ENCODE measurements around the gene HOXB7.
A peak's percentile ranks its signal among the peaks of the same experiment; 100 is the strongest.

HOXB7 gene

GRCh38 chr17:48610282-48611211 lies at the start of gene HOXB7:
TSS of gene HOXB7 (minus strand) at chr17:48611017. CDS start at chr17:48610918, 99 bp downstream.
- DNase-seq (ENCODE audit: low spot score) = no peak

- no peak for DNase-seq (ENCODE audit: low spot score)
Measured at GRCh38 chr17:48655913-48656312, 45.1 kb upstream of the HOXB7 start.

DNA sequence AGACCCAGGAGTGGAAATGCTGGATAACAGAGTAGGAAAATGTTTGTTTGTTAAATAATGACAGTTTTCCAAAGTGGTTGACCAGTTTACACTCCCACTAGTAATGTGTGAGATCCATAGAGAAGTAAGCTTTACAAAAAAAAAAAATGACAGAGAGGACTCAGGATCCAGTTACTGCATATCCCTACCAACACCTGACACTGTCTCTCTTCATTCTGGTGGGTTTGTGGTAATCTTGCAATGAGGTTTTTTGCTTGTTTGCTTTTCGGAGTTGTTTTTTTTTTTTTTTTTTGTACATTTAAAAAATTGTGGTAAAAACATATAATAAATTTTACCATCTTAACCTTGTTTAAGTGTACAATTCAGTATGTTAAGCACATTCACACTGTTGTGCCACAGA lies 38.9 kb upstream of the HOXB7 start:
- no peak for DNase-seq (ENCODE audit: low spot score)

DNA sequence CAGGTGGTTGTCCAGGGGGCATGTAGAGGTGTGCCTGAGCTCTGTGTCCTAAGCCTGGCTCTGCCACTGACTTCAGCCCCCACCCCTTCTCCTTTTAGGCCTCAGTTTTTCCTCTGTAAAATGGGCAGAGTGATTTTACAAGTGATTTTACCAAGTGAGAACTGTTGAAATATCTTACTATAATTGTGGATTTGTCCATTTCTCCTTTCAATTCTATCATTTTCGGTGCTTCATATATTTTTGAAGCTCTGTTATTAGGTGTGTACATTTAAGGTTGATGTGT lies 37.1 kb upstream of the HOXB7 start:
- DNase-seq (ENCODE audit: low spot score) = no peak

- no peak for DNase-seq (ENCODE audit: low spot score)
Measured at GRCh38 chr17:48647103-48647962, 36.5 kb upstream of the HOXB7 start.

GRCh38 chr17:48646183-48647102 lies 35.6 kb upstream of the HOXB7 start:
- DNase-seq (ENCODE audit: low spot score) = no peak

DNA sequence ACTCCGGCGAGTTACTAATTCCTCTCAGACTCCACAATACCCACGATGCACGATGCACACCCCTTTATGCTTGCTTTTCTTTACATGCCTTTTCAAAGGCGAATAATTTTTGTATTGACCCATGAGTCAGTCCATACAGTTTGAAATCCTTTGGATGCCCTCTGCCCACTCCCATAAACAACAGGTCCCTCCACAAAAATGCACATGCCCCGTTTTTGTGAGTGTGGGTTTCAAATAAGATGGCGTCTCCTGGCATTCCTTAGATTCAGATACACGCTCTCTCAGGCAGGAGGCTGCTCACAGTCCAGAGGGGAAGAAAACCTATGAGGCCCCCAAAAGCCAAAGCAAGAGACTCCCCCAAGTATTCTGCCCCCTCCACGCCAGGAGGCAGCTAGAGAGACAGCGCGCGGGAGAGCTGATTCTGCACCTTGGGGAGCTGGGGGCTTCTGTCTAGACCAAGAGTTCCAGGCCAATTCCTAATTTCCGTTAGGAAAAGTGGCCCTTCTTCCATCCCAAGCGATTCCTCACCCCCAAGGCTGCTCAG lies 34.9 kb upstream of the HOXB7 start:
- no peak for DNase-seq (ENCODE audit: low spot score)

GRCh38 chr17:48644910-48645557 lies 34.2 kb upstream of the HOXB7 start:
- no peak for DNase-seq (ENCODE audit: low spot score)

DNA sequence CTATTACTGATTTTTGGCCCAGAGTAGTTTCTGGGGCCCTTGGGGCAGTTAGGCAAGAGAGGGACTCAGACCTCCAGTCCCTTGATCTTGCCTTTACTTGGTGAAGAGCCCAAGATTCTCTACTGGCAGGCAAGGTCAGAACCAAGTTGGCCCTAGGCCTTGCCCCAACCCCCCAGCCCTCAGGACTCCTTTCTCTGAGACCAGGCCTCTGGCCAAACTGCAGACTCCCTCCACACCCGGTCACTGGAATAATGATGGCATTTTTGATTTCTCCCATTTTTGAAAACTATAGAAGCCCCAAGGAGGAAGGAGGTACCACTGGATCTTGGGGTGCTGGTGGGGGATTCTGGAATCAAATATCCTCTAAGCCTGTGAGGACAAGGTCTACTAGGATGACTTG lies 33.3 kb upstream of the HOXB7 start:
- DNase-seq (ENCODE audit: low spot score) = no peak

DNA sequence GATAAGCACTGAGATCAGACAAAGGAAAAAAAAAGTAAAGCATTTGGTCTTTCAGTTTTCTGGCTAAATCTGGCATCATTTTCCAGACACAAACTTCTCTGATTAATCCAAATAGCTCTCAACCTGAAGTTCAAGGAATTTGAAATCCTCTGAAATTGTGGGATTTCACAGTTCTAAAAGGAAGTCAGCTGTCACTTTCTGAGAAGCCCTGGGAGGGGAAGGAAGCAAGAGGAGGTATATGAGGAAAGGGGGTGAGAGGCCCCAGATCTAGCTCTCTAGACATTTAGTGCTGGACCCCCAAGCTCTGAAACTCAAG lies 32.8 kb upstream of the HOXB7 start:
- DNase-seq (ENCODE audit: low spot score) = no peak

DNA sequence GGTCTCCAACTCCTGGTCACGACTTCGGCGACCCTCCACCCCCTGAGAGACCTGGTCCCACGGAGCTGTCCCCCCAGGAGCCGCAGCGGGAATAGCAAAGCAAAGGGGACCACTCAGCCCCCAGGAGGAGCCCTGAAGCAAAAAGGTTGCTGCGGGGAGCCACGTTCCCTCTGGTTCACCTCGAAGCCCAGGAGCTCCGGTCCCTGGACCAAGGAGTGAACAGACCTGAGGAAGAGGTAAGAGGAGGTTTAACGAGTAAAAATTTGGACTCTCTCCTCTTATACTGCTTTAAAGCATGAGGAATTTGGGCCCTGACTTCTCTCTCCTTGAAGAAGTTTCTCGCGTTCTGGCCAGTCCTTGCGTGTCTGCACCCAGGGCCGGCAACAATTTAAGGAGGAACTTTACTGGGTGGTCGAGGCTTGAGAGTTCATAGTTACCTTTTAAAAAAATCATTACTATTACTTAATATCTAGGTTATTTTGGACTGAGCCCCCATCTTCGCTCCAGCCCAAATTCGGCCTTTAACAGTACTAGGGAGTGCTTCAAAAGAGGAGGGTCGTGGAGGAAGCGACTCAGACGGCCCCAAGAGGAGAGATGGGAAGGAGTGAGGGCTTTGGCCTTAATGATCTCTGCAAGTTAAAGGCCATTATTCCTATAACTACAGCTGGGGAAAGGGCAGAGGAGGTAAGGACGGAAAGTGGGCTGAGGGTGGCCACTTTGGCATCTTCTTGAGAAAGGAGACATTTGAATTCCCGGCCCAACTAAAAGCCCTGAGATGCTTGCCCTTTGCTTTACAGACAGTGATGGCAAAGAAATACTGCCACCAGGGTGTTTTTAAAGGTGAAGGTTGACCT lies 32.3 kb upstream of the HOXB7 start:
- no peak for DNase-seq (ENCODE audit: low spot score)

DNA sequence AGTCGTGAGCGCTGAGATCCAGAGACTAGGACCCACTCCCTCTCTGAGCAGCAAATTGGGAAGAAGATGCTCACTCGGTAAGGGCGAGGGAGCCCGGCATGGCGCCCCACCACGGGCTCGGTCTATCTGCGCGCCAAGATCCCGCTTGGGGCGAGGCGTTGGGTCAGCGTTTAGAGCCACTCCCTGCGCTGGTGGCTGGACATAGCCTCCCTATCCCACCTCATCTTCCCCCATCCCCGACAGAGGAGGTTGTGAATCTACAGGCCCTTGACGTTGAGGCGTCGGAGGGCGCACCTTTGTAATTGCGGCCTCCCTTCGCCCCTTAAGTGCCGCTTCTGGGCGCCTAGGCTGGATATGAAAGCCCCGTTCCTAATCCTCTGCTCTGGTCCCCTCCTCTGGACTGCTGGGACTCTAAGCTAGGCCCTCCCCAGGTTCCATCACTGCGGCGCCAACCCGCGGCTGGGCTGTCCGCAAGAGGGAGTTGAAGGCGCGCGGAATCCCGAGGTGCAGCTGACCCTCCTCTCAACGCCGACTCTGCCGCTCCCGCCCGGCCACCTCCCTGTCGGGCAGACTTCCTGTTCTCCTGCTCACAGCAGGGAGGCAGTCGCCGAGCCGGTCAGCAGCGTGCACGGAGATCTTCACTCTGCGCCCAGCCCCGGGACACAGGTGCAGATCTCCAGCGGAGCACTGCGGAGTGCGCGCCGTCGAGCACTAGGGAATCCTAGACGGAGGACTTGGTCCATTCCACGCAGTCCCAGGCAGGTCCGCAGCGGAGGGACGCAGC lies 31.4 kb upstream of the HOXB7 start:
- DNase-seq (ENCODE audit: low spot score) = peak; percentile 67

DNA sequence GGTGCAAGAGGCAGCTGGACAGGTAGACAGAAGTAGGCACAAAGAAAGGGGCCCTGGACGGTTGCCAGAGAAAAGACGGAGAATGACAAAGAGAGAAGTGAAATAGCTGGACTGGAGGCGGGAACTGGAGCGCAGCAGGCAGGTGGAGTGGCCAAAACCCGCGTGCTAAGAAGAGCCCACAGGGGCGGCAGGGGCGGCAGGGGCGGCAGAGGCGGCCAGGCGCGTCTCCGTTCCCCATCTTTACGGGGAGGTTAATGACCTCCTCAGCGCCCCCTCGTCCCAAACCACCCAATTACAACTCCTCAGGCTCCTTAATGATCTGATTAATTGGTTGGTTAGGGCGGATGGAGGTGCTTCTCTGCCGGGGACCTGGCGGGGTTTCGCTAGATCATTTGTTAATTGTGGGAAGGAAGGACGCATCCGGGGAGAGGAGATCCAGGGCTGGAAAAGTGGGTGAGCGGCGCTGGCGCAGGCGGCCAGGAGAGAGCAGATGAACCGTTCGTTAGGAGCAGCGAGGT lies 30.8 kb upstream of the HOXB7 start:
- DNase-seq (ENCODE audit: low spot score) = no peak

DNA sequence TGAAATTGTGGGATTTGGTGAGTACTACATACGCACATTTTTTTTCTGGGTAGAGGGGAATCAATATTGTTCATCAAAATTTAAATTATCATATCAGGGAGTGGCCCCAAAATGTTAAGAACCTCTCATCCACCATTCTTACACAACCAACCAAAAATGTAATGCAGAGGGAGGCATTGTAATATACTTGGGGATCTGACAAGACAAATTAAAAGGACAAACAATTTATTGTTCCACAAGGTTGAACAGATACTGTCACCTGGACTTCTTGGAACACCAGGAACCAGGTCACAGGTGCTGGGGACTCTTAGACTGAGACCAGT lies 30.0 kb upstream of the HOXB7 start:
- no peak for DNase-seq (ENCODE audit: low spot score)

DNA sequence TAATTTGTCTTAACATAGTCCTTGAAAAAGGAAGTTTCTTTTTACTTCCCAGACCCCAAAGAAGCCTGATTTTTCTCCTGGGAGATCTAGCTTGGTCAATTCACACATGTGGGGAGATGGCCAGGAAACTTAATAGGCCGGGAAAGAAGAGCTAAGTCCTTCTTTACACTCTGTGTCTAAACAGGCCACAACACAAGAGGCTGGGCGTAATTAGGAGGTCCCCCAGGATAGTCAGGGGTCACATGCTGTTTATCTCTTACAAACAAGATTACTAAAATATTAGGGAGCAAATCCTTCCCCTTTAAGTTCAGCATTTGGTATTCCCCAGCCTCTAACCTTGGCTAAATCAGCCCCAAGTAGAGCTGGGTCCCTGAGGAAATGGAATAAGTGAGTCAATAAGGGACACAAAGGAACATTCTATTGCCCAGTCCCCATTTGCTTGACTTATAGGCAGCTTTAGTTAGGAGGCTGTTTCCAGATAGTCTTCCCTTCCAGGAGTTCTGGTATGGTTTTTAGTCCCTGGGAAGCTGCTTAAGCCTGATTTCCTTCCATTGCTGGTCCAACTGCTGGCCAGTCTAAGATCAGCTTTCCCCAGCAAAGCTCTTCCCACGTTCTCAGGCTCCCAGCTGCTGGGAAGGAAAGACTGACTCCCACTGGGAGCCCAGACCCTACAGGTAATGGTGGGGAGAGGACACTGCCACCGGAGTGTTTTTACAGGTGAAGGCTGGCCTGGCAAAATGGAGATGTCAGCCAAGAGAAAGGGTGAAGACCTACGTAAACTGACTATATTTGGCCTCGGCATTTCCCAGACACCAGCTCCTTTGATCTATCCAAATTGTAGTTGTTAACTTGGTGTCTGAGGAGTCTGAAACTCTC lies 29.4 kb upstream of the HOXB7 start:
- no peak for DNase-seq (ENCODE audit: low spot score)

GRCh38 chr17:48639136-48639535 lies 28.3 kb upstream of the HOXB7 start:
- DNase-seq (ENCODE audit: low spot score) = no peak

DNA sequence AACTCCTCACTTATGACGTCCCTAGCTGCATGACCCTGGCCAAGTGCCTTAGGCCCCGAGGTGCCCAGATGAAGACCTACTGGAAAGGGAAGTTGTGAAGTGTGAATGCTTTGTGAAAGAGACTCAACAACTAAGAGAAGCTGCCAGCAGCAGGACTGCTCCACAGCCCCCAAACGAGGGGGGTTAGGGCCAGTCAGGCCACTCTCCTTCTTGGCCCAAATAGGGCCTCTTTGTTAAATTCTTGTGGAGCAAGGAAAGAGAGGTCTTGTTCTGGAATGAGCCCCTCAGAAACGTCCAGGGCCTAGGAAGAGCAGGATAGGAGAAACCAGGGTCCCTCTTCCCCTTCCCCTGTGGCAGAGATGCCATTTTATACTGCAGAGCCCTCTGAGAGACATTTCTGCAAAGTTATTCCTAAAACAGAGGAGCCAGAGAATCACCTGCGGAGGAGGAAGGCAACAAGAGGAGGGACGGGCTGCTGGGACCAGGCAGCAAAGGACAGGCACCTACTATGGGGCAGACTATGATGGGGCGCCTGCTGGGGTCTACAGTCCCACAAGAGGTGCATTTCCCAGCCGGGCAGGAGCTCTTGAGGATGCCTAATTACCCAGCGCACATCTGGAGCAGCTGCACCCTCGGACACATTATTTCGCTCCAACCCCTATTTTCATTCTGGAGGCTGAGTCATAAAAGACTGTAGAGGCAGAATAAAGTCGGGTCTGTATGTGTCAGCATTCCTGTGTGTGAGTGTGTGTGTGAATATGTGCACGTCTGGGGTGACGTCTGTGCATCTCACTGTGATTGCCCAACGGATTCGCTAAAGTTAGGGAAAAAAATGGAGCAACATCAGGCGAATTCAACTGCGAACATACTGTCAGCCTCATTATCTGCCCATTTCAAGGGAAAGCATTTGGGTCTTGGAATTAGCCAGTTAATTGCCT lies 26.8 kb upstream of the HOXB7 start:
- peak; percentile 46 for DNase-seq (ENCODE audit: low spot score)

Data from ecto neural progenitor cell (in vitro differentiated cells).